ENCODE data around the gene MAGI2.

Gene MAGI2

DNA sequence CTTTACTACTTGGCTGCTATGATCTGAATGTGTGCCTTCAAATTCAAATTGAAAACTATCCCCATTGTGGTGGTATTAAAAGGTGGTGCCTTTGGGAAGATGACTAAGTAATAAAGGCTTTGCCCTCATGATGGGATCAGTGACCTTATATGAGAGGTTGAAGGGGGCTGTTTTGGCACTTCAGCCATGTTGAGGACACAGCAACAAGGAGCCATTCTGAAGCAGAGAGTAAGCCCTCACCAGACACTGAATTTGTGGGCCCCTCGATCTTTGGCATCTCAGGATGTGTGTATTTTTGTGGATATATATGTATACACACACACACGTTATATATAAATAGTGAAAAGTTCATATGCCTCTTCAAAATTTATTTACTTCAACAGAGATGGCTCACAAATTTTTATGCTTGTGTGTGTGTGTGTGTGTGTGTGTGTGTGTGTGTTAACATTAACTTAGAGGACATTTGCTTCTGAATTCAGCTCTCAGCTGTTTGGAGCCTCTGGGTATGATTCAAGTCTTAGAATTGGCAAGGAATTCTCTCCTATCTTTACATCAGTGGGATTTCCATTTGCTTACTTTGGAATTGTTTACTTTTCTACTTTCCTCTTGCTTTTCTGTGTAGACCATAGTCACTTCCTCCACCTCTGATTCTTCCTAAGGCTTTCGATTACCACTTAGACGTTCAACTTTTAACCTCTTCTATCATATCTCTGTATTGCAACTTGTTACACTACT lies 66.6 kb downstream of the MAGI2 start:
- no peaks in the 10 kb centered on the region for H3K36me3 Mint-ChIP-seq (ENCODE audit: insufficient read depth)
- H3K4me1 Mint-ChIP-seq (ENCODE audit: low read depth in 2 of 2) = no peaks in the 10 kb centered on the region
- H3K27ac Mint-ChIP-seq = no peak overlapping the region
- no peak for DNase-seq
- ATAC-seq (replicated peaks) = no peak
- H3K4me3 Mint-ChIP-seq = no peak overlapping the region
- peaks cover under 1 to 3% of the 10 kb centered on the region in 2 donors for H3K9me3 Mint-ChIP-seq
- H3K27me3 Mint-ChIP-seq = no peaks in the 10 kb centered on the region

DNA sequence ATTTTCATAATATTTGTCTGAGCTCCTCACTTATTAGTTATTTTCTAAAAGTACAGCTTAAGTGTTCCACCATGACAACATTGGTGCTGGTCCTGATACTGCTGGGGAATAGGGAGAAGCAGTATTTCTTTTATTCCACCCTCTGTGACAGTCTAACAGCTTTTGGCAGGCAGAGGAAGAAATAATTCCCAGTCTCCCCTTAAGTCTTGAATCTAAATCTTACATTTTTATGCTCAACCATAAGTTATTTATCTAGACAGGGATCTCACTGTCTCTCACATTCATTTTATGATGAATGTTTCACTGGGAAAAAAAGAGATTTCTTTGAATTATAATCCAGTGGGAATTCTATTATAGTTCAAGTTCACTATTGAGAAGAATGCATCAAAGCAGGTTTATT lies 71.5 kb downstream of the MAGI2 start:
- no peaks in the 10 kb centered on the region for H3K4me1 Mint-ChIP-seq (ENCODE audit: low read depth in 2 of 2)
- H3K27ac Mint-ChIP-seq = no peak overlapping the region
- no peaks in the 10 kb centered on the region for H3K27me3 Mint-ChIP-seq
- ATAC-seq (replicated peaks) (no peak), DNase-seq (no peak)
- no peaks in the 10 kb centered on the region for H3K36me3 Mint-ChIP-seq (ENCODE audit: insufficient read depth)
- H3K9me3 Mint-ChIP-seq = no peaks in the 10 kb centered on the region
- no peak overlapping the region for H3K4me3 Mint-ChIP-seq

DNA sequence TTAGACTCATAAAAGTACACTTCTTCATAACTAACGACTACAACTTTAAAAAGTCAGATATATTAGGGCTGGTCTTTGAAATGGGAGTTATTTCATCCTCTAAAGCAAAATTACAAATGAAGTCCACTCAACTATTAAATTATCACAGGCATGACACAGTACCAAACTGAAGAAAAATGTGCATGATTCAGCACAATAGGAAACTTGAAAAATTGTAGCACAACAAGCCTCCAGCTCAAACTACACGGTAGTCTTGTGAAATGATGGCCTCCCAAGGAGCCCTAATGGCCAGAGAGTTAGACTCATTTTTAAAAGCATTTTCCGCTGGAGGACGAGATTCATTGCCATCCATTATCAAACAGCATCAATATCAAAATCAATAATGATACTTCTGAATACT lies 76.4 kb downstream of the MAGI2 start:
- no peak overlapping the region for H3K27ac Mint-ChIP-seq
- DNase-seq (no peak), ATAC-seq (replicated peaks) (no peak)
- no peaks in the 10 kb centered on the region for H3K4me1 Mint-ChIP-seq (ENCODE audit: low read depth in 2 of 2)
- H3K4me3 Mint-ChIP-seq = no peak overlapping the region
- H3K9me3 Mint-ChIP-seq = peaks cover 0 to 2% of the 10 kb centered on the region in 2 donors
- H3K36me3 Mint-ChIP-seq (ENCODE audit: insufficient read depth) = no peaks in the 10 kb centered on the region
- no peaks in the 10 kb centered on the region for H3K27me3 Mint-ChIP-seq

GRCh38 chr7:79376299-79377025 lies 77.0 kb downstream of the MAGI2 start:
- no peak for DNase-seq
- Mint-ChIP-seq H3K9me3 (peaks cover 0 to 7% of the 10 kb centered on the region in 2 donors), H3K4me1 (ENCODE audit: low read depth in 2 of 2) (no peaks in the 10 kb centered on the region), H3K27ac (no peak overlapping the region), H3K4me3 (no peak overlapping the region), H3K36me3 (ENCODE audit: insufficient read depth) (no peaks in the 10 kb centered on the region), H3K27me3 (no peaks in the 10 kb centered on the region)
- ATAC-seq (replicated peaks) = no peak

DNA sequence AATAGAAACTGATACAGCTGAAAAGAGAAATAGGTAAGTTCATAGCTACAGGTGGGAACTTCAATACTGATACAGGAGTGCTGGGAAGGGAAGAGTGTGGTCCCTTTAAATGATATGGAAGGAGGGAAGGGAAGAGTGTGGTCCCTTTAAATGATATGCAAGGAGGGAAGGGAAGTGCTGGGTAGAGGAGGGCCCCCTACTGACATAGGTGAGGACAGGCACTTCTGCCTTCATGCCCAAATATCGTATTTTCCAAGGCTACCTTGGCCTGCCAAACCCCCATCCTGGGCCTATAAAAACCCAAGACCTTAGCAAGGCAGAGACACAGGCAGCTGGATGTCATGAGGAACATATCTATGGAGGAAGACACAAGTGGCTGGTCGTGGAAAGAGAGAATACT lies 92.3 kb downstream of the MAGI2 start:
- DNase-seq (no peak), ATAC-seq (replicated peaks) (no peak)
- peaks cover 6 to 8% of the 10 kb centered on the region in 2 donors for H3K9me3 Mint-ChIP-seq
- H3K27me3 Mint-ChIP-seq = no peaks in the 10 kb centered on the region
- H3K4me1 Mint-ChIP-seq (ENCODE audit: low read depth in 2 of 2) = no peaks in the 10 kb centered on the region
- no peak overlapping the region for H3K4me3 Mint-ChIP-seq
- no peaks in the 10 kb centered on the region for H3K36me3 Mint-ChIP-seq (ENCODE audit: insufficient read depth)
- no peak overlapping the region for H3K27ac Mint-ChIP-seq

DNA sequence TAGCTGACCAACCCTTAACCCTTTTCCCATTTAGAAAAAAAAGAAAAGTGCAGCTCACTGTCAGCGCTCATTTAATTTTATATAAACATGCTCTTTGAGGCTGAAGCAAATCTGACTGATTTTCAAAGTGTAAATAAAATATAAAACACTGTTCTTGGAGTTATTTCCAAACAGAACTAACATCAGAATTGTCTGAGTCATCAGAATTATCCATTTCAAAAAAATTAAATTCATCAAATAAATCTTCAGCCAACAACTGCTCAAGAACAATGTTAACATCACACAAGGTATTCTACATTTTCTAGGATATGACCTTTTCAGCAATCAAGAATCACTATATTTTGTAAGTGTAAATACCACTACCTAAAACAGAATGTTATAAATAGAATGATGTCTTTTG lies 93.6 kb downstream of the MAGI2 start:
- no peaks in the 10 kb centered on the region for H3K36me3 Mint-ChIP-seq (ENCODE audit: insufficient read depth)
- H3K4me1 Mint-ChIP-seq (ENCODE audit: low read depth in 2 of 2) = no peaks in the 10 kb centered on the region
- H3K4me3 Mint-ChIP-seq = no peak overlapping the region
- DNase-seq (no peak), ATAC-seq (replicated peaks) (no peak)
- H3K9me3 Mint-ChIP-seq = peaks cover 6% of the 10 kb centered on the region in 2 donors
- no peaks in the 10 kb centered on the region for H3K27me3 Mint-ChIP-seq
- no peak overlapping the region for H3K27ac Mint-ChIP-seq

- peaks cover 0 to 5% of the 10 kb centered on the region in 2 donors for H3K9me3 Mint-ChIP-seq
- no peak for ATAC-seq (replicated peaks)
Measured at GRCh38 chr7:79357101-79357500, 96.4 kb downstream of the MAGI2 start.

GRCh38 chr7:79353720-79354468 lies 99.6 kb downstream of the MAGI2 start:
- no peak overlapping the region for H3K27ac Mint-ChIP-seq
- no peaks in the 10 kb centered on the region for H3K27me3 Mint-ChIP-seq
- H3K4me3 Mint-ChIP-seq = no peak overlapping the region
- no peaks in the 10 kb centered on the region for H3K36me3 Mint-ChIP-seq (ENCODE audit: insufficient read depth)
- no peak for DNase-seq
- no peak for ATAC-seq (replicated peaks)
- H3K9me3 Mint-ChIP-seq = peaks cover 0 to 2% of the 10 kb centered on the region in 2 donors
- H3K4me1 Mint-ChIP-seq (ENCODE audit: low read depth in 2 of 2) = no peaks in the 10 kb centered on the region

More at GRCh38 chr7:79357101-79357500, 96.4 kb downstream of the MAGI2 start:
- DNase-seq = no peak
- no peaks in the 10 kb centered on the region for H3K36me3 Mint-ChIP-seq (ENCODE audit: insufficient read depth)
- no peaks in the 10 kb centered on the region for H3K27me3 Mint-ChIP-seq
- H3K4me1 Mint-ChIP-seq (ENCODE audit: low read depth in 2 of 2) = no peaks in the 10 kb centered on the region
- no peak overlapping the region for H3K27ac Mint-ChIP-seq
- H3K4me3 Mint-ChIP-seq = no peak overlapping the region

- ATAC-seq (replicated peaks) (no peak), DNase-seq (no peak)
- Mint-ChIP-seq H3K4me1 (ENCODE audit: low read depth in 2 of 2) (no peaks in the 10 kb centered on the region), H3K27me3 (no peaks in the 10 kb centered on the region), H3K9me3 (no peaks in the 10 kb centered on the region), H3K36me3 (ENCODE audit: insufficient read depth) (no peaks in the 10 kb centered on the region), H3K4me3 (no peak overlapping the region), H3K27ac (no peak overlapping the region)
Measured at GRCh38 chr7:79352323-79352722, 101.1 kb downstream of the MAGI2 start.

DNA sequence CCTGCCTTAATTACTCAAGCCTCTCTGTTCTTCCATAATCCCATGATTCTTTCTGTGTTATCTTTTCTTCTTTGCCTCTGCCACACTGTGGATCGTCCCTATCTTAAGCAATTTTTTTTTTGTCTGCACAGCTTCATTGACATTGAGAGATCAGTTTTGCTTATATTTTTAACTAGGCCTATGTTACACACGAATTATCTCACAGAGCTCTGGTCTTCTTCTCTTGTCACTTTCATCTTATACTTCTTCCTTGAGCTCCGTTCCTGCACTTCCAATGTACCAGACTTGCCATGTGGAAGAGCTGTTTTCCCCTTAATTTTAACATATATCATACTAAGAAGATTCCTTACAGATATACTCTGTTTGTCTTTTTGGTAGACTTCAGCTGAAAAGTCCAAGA lies 106.1 kb downstream of the MAGI2 start:
- DNase-seq = no peak
- Mint-ChIP-seq H3K27ac (no peak overlapping the region), H3K36me3 (ENCODE audit: insufficient read depth) (no peaks in the 10 kb centered on the region), H3K4me3 (no peak overlapping the region), H3K27me3 (no peaks in the 10 kb centered on the region), H3K9me3 (peaks cover 6 to 14% of the 10 kb centered on the region in 2 donors), H3K4me1 (ENCODE audit: low read depth in 2 of 2) (no peaks in the 10 kb centered on the region)
- no peak for ATAC-seq (replicated peaks)

DNA sequence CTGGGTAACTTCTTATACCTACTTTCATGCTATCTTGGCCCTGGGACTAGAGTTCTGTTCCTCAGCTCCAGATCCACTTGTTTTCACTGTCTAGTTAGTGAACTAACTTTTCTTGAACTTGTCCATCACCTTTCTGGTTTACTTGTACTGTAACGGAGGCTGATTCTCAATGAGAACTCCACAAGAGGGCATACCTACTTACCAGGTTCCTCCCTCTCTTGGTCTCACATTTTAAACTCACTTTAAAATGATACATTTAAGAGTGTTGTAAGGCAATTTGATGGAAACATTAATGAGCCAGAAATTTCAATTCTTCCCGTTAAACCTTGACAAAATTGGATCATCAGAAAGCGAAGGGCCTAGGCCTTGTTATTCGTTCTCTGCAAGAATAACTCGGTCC lies 111.6 kb downstream of the MAGI2 start:
- DNase-seq (no peak), ATAC-seq (replicated peaks) (no peak)
- H3K4me3 Mint-ChIP-seq = no peak overlapping the region
- H3K36me3 Mint-ChIP-seq (ENCODE audit: insufficient read depth) = no peaks in the 10 kb centered on the region
- H3K9me3 Mint-ChIP-seq = peaks cover 8 to 14% of the 10 kb centered on the region in 2 donors
- H3K27ac Mint-ChIP-seq = no peak overlapping the region
- H3K4me1 Mint-ChIP-seq (ENCODE audit: low read depth in 2 of 2) = no peaks in the 10 kb centered on the region
- no peaks in the 10 kb centered on the region for H3K27me3 Mint-ChIP-seq

DNA sequence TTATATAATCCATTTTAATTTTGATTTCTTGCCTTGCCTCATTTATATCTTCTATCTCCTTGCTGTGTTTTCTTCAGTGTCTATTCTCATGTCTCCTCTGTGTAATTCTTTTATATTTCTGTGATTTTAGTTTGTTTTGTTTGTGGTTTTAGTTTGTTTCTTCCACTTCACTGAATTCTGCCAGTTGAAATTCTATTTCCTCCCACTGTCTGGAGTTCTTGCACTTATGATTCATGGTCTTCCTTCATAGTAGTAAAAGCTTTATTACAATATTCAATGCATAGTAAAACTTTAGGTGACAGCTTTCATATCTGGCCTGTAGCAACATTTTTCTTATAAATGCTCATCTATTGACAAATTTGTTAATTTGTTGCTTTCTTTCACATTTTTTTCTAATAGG lies 113.3 kb downstream of the MAGI2 start:
- peaks cover 8% of the 10 kb centered on the region in 2 donors for H3K9me3 Mint-ChIP-seq
- no peak for DNase-seq
- H3K27ac Mint-ChIP-seq = no peak overlapping the region
- no peak overlapping the region for H3K4me3 Mint-ChIP-seq
- ATAC-seq (replicated peaks) = no peak
- H3K36me3 Mint-ChIP-seq (ENCODE audit: insufficient read depth) = no peaks in the 10 kb centered on the region
- H3K4me1 Mint-ChIP-seq (ENCODE audit: low read depth in 2 of 2) = no peaks in the 10 kb centered on the region
- no peaks in the 10 kb centered on the region for H3K27me3 Mint-ChIP-seq

- no peaks in the 10 kb centered on the region for H3K36me3 Mint-ChIP-seq (ENCODE audit: insufficient read depth)
- ATAC-seq (replicated peaks) (no peak), DNase-seq (no peak)
- no peaks in the 10 kb centered on the region for H3K27me3 Mint-ChIP-seq
- no peaks in the 10 kb centered on the region for H3K4me1 Mint-ChIP-seq (ENCODE audit: low read depth in 2 of 2)
- peaks cover 4 to 5% of the 10 kb centered on the region in 2 donors for H3K9me3 Mint-ChIP-seq
- no peak overlapping the region for H3K27ac Mint-ChIP-seq
- no peak overlapping the region for H3K4me3 Mint-ChIP-seq
Measured at GRCh38 chr7:79339208-79339925, 114.1 kb downstream of the MAGI2 start.

Data from effector memory CD8-positive, alpha-beta T cell (primary cell).